Mucosa of descending colon (tissue), 3 donors: ENCODE measurements around the gene PHLDB2. TPM values are rescaled to one million over a fixed set of nuclear protein-coding genes. Genes with fewer than 3 reads are reported as not detected.

Source experiments
- ATAC-seq: fragments of 200-7000 bp; cut with Tn5 transposase; one replicate; pipeline ENCODE4 v1.9.1; 2020; ENCODE audit warnings: mild to moderate bottlenecking, moderate library complexity
- DNase-seq, 3 donors: peaks; one replicate each; pipeline ENCODE4 v3.0.0-alpha.2; 2020
- H3K36me3 ChIP-seq: fragments of 200-600 bp; one replicate; pipeline ENCODE4 v1.8.0; 2021; ENCODE audit warnings: low read depth, mild to moderate bottlenecking
- H3K4me1 ChIP-seq: fragments of 200-600 bp; one replicate; pipeline ENCODE4 v1.8.0; 2021; ENCODE audit warnings: low read depth, mild to moderate bottlenecking
- H3K4me3 ChIP-seq: fragments of 200-600 bp; one replicate; pipeline ENCODE4 v1.8.0; 2021; ENCODE audit warnings: mild to moderate bottlenecking
- H3K9me3 ChIP-seq: fragments of 200-600 bp; one replicate; pipeline ENCODE4 v1.8.0; 2021; ENCODE audit warnings: mild to moderate bottlenecking
- intact Hi-C, 2 donors: fragments of 100-400 bp; cut with DNase I in 1 of 2; cut with micrococcal nuclease in 1 of 2; formaldehyde crosslinking; loops; one replicate each; pipeline versions ENCODE4 v1.11.0 to v1.11.1; 2022; cut with DNase I, micrococcal nuclease
- total RNA-seq, 3 donors: library from RNA; stranded (reverse); fragmentation: NEBNext Ultra II Directional in 2 of 3; extraction: Animal tissue kit (Norgen Biotek cat#: 25700) in 2 of 3; gene quantifications; one replicate each; pipeline versions ENCODE4 v1.2.1 to v1.2.4, GENCODE V29; 2021 to 2023
- TF ChIP-seq, protein P1 (sequence below): fragments of 200-600 bp; IDR thresholded peaks from one replicate; pipeline ENCODE4 v1.8.0; 2022; ENCODE audit warnings: antibody characterized with exemption, mild to moderate bottlenecking
- donor health status: DM: no; HTN: no; CAD: no; lungs with moderate emphysema.
- donor health status: DM: no; HTN: no; CAD: no.
- donor health status: DM: no; HTN: yes; CAD: no.

PHLDB2 gene
- total RNA-seq, 3 donors from 2014 or later: 9.4 to 90.2 (median 17.7) TPM

DNA sequence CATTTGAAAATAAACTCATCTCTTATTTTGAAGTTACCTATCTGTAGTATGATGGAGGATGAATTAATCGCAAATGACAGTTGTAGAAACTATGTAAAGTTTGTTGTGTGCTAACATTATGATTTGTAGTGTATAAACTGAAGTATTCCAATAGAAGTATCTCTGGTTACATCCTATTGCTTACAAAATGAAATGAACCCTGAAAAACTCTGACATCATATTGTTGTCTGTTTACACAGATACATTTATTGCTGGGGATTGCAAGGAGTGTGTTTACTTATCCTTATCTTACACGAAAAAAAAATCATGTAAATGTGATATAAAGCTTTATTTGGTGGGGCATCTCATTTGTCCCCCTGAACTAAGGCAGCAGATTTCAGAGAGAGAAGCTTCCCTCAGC lies 117.2 kb downstream of the PHLDB2 start:
- Histone ChIP-seq H3K4me1 (no peaks in the 10 kb centered on the region), H3K4me3 (no peak overlapping the region), H3K36me3 (no peaks in the 10 kb centered on the region), H3K9me3 (no peaks in the 10 kb centered on the region)
- no peak for ATAC-seq
- intact Hi-C loops: no loop called here
- TF ChIP-seq, protein P1, sequence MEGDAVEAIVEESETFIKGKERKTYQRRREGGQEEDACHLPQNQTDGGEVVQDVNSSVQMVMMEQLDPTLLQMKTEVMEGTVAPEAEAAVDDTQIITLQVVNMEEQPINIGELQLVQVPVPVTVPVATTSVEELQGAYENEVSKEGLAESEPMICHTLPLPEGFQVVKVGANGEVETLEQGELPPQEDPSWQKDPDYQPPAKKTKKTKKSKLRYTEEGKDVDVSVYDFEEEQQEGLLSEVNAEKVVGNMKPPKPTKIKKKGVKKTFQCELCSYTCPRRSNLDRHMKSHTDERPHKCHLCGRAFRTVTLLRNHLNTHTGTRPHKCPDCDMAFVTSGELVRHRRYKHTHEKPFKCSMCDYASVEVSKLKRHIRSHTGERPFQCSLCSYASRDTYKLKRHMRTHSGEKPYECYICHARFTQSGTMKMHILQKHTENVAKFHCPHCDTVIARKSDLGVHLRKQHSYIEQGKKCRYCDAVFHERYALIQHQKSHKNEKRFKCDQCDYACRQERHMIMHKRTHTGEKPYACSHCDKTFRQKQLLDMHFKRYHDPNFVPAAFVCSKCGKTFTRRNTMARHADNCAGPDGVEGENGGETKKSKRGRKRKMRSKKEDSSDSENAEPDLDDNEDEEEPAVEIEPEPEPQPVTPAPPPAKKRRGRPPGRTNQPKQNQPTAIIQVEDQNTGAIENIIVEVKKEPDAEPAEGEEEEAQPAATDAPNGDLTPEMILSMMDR: no peak
- DNase-seq: no peak

DNA sequence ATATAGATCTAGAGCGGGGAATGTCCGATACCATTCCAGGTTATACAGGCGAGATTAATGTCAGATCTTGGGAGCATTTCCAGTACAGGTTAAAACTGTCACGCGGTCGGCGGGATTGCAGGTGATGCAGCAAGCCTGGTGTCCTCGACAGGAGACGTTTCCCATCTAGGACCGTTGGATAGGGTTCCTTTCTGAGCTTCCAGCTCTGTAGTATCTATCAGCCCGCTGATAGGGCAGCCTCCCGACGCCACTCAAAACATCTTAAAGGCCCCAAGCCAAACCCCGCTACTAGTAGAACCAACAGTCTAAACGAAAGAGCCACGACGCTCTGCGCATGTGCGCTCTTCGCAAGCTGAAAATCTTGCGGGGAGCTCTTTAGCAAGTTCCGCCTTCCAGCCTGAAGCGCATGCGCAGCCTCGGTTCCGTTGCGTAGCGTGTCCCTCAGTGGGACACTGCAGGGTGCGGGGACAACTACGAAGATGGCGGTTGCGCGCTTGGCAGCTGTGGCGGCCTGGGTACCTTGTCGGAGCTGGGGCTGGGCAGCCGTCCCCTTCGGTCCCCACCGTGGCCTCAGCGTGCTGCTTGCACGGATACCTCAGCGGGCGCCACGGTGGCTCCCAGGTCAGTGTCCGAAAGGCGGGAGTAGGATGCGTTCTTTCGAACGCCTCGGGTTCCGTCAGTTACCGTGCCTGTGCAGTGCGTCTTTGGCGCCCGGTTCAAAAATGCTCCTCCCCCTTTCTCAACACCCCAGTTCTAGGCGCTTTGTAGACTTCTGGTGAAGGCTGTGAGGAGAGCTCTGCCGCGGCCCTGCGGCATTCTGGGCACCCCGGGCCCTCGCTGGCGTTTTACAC lies 119.7 kb downstream of the PHLDB2 start, which contains the start of gene ABHD10:
ABHD10 (plus strand) TSS at position 444 of the 851 bp plus-strand sequence; CDS start at position 480, 36 bp downstream.
- DNase-seq (peak; percentile 97 to 99 (median 98)), ATAC-seq (peak; percentile 99)
- Histone ChIP-seq H3K9me3 (no peaks in the 10 kb centered on the region), H3K4me1 (no peaks in the 10 kb centered on the region), H3K36me3 (no peaks in the 10 kb centered on the region), H3K4me3 (peak within 1 kb of the TSS; percentile 77)
- TF ChIP-seq, protein P1: no peak
- intact Hi-C loops: no loop called here

DNA sequence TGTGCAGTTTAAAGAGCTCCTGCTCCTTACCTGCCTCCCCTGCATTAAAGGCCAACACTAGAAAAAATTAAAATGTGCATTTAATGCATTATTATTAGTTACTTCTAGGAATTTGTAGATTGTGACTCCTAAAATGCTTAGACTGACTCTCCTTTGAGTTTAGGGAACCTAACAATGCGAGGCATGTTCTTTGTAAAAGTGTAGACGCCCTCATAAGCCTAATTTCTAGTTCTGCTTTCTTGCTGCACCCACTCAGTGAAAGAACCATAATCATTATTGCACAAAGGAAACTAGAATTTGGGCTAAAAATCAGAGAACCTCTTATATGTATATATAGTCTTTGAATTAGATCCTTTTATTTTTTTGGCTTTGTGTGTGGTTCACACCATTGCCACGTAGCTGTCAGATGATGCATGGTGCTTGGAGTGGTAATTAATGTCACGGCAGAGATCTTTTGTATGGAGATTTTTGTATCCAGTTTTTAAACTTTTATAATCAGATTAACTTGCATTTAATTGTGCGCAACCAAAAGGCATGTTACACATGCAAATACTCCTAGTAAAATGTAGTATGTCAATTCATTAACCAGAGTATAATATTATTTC lies 120.5 kb downstream of the PHLDB2 start:
- no peaks in the 10 kb centered on the region for H3K4me1 ChIP-seq
- peak; percentile 23 for ATAC-seq
- H3K9me3 ChIP-seq: no peaks in the 10 kb centered on the region
- no peak for DNase-seq
- H3K36me3 ChIP-seq: no peaks in the 10 kb centered on the region
- TF ChIP-seq, protein P1: no peak
- peak overlapping the region; percentile 77 for H3K4me3 ChIP-seq
- intact Hi-C loops: no loop called here

DNA sequence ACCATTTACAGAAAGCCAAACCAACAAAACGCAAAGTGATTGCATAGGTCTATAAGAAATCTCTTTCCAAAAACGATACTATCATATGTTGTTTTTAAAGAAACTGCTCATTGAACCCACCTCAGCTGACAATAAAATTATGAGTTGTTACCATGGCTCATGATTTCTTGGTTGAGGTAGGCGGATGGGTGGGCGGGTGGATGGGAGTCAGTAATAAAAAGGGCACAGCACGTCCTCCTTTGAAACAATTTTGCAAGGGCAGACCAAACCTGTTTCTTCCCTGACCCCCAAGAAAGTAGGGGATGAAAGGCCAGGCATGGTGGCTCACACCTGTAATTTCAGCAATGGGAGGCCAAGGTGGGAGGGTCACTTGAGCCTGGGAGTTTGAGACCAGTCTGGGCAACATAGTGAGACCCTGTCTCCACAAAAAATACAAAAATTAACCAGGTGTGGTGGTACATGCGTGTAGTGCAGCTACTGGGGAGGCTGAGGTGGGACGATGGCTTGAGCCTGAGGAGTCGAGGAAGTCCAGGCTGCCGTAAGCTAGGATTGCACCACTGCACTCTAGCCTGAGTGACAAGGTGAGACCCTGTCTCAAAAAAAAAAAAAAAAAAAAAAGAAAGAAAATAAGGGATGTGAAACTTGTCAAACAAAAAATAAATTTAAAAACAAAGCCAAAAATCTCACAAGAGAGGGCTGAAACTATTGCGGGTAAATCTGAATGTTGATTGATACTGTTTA lies 121.8 kb downstream of the PHLDB2 start:
- intact Hi-C loops: no loop called here
- TF ChIP-seq, protein P1: no peak
- DNase-seq (no peak), ATAC-seq (no peak)
- Histone ChIP-seq H3K4me3 (no peak overlapping the region), H3K36me3 (no peaks in the 10 kb centered on the region), H3K9me3 (no peaks in the 10 kb centered on the region), H3K4me1 (no peaks in the 10 kb centered on the region)

DNA sequence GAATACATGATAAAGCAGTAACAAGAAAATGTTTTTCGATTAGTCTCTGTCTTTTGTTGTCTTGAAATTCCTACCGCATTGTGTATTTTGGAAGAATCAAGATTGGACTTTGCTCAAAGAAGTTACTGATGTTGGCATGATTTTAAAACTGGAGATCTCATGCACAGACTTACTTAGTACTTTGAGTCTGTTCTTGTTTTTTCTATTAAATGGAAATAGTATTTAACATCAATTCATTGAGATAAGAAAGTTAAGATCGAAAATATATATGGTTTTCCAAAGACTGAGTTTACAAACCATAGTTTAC lies 122.3 kb downstream of the PHLDB2 start:
- no peaks in the 10 kb centered on the region for H3K9me3 ChIP-seq
- intact Hi-C loops: no loop called here
- no peak for ATAC-seq

More for the DNA sequence above, 122.3 kb downstream of the PHLDB2 start:
- TF ChIP-seq, protein P1: no peak
- H3K4me1 ChIP-seq: no peaks in the 10 kb centered on the region
- no peaks in the 10 kb centered on the region for H3K36me3 ChIP-seq
- DNase-seq: no peak
- H3K4me3 ChIP-seq: no peak overlapping the region
